ENCODE data around the gene PRKD2.

DNA sequence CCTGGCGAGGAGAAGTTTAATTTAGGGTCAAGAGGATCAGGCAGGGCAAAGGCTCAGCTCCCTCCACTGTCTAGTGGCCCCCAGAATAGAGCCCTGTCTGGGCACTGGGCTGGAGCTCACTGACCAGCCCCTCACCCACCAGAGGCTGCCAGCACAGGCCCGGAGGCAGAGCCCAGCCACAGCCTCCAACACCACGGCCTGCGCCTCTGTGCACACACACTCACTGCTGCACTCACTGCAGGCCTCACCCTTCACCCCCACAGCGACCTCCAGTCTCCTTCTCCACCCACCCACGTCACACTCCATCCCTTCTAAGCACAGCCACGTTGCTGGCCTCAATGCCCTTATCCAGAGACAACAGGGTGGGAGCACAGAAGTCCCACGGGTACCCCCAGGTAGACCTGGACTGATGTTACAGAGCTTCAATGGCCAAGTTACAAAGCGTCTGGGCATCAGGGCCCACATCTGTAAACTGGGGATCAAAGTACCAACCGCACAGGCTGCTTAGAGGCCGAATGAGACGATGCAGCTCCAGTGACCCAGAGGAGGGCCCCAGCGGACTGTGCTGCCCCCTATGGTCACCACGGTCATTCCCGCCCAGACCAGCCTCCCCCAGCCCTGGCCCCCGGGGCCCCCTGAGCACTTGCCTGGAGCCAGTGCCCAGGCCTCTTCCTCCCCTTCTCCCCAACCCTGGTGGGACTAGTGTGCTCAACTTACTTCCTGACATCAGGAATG is 4.5 kb upstream of the PRKD2 start:
- TF ChIP-seq, protein P1, sequence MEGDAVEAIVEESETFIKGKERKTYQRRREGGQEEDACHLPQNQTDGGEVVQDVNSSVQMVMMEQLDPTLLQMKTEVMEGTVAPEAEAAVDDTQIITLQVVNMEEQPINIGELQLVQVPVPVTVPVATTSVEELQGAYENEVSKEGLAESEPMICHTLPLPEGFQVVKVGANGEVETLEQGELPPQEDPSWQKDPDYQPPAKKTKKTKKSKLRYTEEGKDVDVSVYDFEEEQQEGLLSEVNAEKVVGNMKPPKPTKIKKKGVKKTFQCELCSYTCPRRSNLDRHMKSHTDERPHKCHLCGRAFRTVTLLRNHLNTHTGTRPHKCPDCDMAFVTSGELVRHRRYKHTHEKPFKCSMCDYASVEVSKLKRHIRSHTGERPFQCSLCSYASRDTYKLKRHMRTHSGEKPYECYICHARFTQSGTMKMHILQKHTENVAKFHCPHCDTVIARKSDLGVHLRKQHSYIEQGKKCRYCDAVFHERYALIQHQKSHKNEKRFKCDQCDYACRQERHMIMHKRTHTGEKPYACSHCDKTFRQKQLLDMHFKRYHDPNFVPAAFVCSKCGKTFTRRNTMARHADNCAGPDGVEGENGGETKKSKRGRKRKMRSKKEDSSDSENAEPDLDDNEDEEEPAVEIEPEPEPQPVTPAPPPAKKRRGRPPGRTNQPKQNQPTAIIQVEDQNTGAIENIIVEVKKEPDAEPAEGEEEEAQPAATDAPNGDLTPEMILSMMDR (IDR thresholded peaks at IDR 0.05), result peak in 1 of 12 donors; percentile 12
- no peak for TF ChIP-seq POLR2A (IDR thresholded peaks at IDR 0.05)

All from heart left ventricle (tissue), 13 donors.